ENCODE measurements around the gene WDR48.

DNA sequence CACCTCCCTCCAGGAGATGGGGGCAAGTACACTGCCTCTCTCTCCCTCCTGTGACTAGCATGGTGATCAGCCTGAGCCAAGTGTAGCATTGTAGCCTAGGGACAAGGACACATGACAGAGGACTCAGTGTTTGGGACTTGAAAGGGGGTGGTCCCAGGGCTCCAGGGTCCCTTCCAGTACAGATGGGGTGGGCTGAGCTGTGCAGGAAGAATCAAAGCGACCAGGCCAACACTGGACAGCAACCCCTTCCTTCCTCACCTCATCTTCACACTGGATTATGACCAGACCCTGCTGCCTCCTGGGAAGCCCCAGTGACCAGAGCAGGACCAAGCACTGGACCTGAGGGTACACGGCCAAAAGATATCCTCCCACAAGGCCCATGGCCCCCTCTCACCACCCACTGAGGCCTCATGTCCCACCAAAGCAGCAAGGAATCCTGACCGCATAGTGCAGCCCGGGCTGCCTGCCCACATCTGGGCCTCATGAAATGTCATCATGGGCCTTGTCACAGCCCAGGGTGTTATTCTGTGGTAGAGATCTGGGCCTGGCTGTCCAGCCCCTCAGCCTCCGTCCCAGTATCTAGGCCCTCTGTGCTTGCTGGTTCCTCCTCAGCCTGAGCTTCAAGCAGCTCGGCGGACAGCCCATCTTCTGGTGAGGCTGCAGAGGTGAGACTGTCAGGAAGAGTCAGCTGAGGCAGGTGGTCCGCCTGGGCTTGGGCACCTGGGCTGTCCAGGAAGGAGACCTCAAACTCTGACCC lies 46.1 kb downstream of the WDR48 start:
- TF ChIP-seq, protein P1, sequence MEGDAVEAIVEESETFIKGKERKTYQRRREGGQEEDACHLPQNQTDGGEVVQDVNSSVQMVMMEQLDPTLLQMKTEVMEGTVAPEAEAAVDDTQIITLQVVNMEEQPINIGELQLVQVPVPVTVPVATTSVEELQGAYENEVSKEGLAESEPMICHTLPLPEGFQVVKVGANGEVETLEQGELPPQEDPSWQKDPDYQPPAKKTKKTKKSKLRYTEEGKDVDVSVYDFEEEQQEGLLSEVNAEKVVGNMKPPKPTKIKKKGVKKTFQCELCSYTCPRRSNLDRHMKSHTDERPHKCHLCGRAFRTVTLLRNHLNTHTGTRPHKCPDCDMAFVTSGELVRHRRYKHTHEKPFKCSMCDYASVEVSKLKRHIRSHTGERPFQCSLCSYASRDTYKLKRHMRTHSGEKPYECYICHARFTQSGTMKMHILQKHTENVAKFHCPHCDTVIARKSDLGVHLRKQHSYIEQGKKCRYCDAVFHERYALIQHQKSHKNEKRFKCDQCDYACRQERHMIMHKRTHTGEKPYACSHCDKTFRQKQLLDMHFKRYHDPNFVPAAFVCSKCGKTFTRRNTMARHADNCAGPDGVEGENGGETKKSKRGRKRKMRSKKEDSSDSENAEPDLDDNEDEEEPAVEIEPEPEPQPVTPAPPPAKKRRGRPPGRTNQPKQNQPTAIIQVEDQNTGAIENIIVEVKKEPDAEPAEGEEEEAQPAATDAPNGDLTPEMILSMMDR (IDR thresholded peaks at IDR 0.05), result no peak
- no peak for TF ChIP-seq POLR2A (IDR thresholded peaks at IDR 0.05)

All from thyroid gland (tissue), 4 donors.